Ovary (tissue), 3 donors: ENCODE data around the gene PTPRO.

Experiments used
- POLR2A ChIP-seq: fragments of 450-650 bp; IDR thresholded peaks from one replicate; pipeline ENCODE4 v1.6.1; 2017; ENCODE audit warnings: antibody characterized with exemption, mild to moderate bottlenecking, moderate library complexity
- TF ChIP-seq, protein P1 (sequence below), 3 donors: fragments of 450-650 bp in 2 of 3; fragments of 200-600 bp in 1 of 3; IDR thresholded peaks; one replicate each; pipeline versions ENCODE4 v1.5.1 to v1.8.0; 2016 to 2022; ENCODE audit warnings: antibody characterized with exemption in 3 of 3, mild to moderate bottlenecking in 1 of 3
- donor health status: DM: no; HTN: no; CAD: no.

GRCh38 chr12:15389561-15389960 is 67.3 kb downstream of the PTPRO start:
- TF ChIP-seq, protein P1, sequence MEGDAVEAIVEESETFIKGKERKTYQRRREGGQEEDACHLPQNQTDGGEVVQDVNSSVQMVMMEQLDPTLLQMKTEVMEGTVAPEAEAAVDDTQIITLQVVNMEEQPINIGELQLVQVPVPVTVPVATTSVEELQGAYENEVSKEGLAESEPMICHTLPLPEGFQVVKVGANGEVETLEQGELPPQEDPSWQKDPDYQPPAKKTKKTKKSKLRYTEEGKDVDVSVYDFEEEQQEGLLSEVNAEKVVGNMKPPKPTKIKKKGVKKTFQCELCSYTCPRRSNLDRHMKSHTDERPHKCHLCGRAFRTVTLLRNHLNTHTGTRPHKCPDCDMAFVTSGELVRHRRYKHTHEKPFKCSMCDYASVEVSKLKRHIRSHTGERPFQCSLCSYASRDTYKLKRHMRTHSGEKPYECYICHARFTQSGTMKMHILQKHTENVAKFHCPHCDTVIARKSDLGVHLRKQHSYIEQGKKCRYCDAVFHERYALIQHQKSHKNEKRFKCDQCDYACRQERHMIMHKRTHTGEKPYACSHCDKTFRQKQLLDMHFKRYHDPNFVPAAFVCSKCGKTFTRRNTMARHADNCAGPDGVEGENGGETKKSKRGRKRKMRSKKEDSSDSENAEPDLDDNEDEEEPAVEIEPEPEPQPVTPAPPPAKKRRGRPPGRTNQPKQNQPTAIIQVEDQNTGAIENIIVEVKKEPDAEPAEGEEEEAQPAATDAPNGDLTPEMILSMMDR (IDR thresholded peaks at IDR 0.05) = no peak
- TF ChIP-seq POLR2A = no peak
